A673 (cell line): ENCODE results near the gene S100A4. TPM values are rescaled to one million over a fixed set of nuclear protein-coding genes. Genes with fewer than 3 reads are reported as not detected.
"Not testable (repeated sequence)": the region's sequence is repeated elsewhere in the genome, so short reads cannot be mapped to it uniquely, and the experiment has no call there.

Experiments used
- BruUV-seq: library from RNA; stranded (reverse); fragments of 400-500 nt; replicated peaks from 2 replicates; lab custom pipeline; 2021; lab: Mats Ljungman, UMichigan
- CTCF ChIA-PET: fragments of 300-600 bp; sonication (Branson Sonifier 250); formaldehyde crosslinking; loops from one replicate; lab custom pipeline; 2022; ENCODE audit warnings: antibody characterized with exemption; lab: Charles Lee
- POLR2A ChIA-PET: fragments of 300-600 bp; sonication (Branson Sonifier 250); formaldehyde crosslinking; loops from one replicate; lab custom pipeline; 2022; ENCODE audit warnings: antibody characterized with exemption; ENCODE audit not compliant: low non-redundant PET; lab: Charles Lee
- DNase-seq: peaks from one replicate; pipeline ENCODE4 v3.0.0-alpha.2; 2015; ENCODE audit warnings: low spot score
- H3K27ac ChIP-seq: fragments of 200-600 bp; sonication (generic); 2 replicates; pipeline ENCODE4 v1.5.1; 2016; ENCODE audit warnings: mixed run types, low read depth, mild to moderate bottlenecking, mixed read lengths, antibody characterized with exemption, low read length; ENCODE audit not compliant: poor library complexity, severe bottlenecking
- H3K27me3 ChIP-seq: fragments of 200-600 bp; sonication (generic); replicated peaks from 2 replicates; pipeline ENCODE4 v1.6.1; 2017; ENCODE audit warnings: mixed run types, low read depth, mild to moderate bottlenecking, mixed read lengths, antibody characterized with exemption, low read length; ENCODE audit not compliant: insufficient read depth, poor library complexity
- H3K36me3 ChIP-seq: fragments of 200-600 bp; sonication (generic); 2 replicates; pipeline ENCODE4 v1.6.1; 2016; ENCODE audit warnings: mixed run types, mild to moderate bottlenecking, mixed read lengths, antibody characterized with exemption, low read length; ENCODE audit not compliant: insufficient read depth, poor library complexity, severe bottlenecking
- H3K4me1 ChIP-seq: fragments of 200-600 bp; sonication (generic); 2 replicates; pipeline ENCODE4 v1.6.1; 2017; ENCODE audit warnings: mixed run types, mild to moderate bottlenecking, mixed read lengths, antibody characterized with exemption, low read length; ENCODE audit not compliant: insufficient read depth, poor library complexity, severe bottlenecking
- H3K4me3 ChIP-seq: fragments of 200-600 bp; sonication (generic); 2 replicates; pipeline ENCODE4 v1.5.1; 2016; ENCODE audit warnings: low read depth, mixed run types, mild to moderate bottlenecking, mixed read lengths, low read length; ENCODE audit not compliant: poor library complexity, severe bottlenecking
- H3K9me3 ChIP-seq: fragments of 200-600 bp; sonication (generic); 2 replicates; pipeline ENCODE4 v1.6.1; 2016; ENCODE audit warnings: mixed run types, low read depth, mild to moderate bottlenecking, mixed read lengths, antibody characterized with exemption, low read length; ENCODE audit not compliant: poor library complexity, severe bottlenecking
- CTCF ChIP-seq: fragments of 300-800, 200-600 bp; sonication (generic); conservative IDR thresholded peaks from 2 replicates; pipeline ENCODE4 v1.5.1; 2017; ENCODE audit warnings: low read depth, mild to moderate bottlenecking, antibody characterized with exemption, low read length, moderate library complexity, mixed read lengths
- EZH2 ChIP-seq: fragments of 200-600 bp; sonication (generic); IDR thresholded peaks from 2 replicates; pipeline ENCODE4 v1.6.1; 2017; ENCODE audit warnings: borderline replicate concordance, low read depth, mild to moderate bottlenecking, mixed read lengths, antibody characterized with exemption, low read length; ENCODE audit not compliant: poor library complexity, severe bottlenecking
- intact Hi-C: fragments of 100-400 bp; cut with micrococcal nuclease; formaldehyde crosslinking; loops from one replicate; pipeline ENCODE4 v1.10.0; 2022; ENCODE audit not compliant: unreplicated experiment
- total RNA-seq: library from RNA; stranded (reverse); gene quantifications from 2 replicates; pipeline ENCODE4 v1.2.3, GENCODE V29; 2021

Gene S100A4
- total RNA-seq, 1 experiment from 2014 or later: 20.0 TPM

- TF ChIP-seq EZH2: no peak
- no peak for TF ChIP-seq CTCF
- Histone ChIP-seq H3K36me3 (no peaks in the 10 kb centered on the region), H3K9me3 (no peaks in the 10 kb centered on the region), H3K4me3 (no peak overlapping the region), H3K27me3 (no peaks in the 10 kb centered on the region), H3K4me1 (no peaks in the 10 kb centered on the region), H3K27ac (no peak overlapping the region)
- ChIA-PET CTCF (no interaction called here), POLR2A (no interaction called here)
- intact Hi-C loops: no loop called here
- no TSS peak for BruUV-seq
- DNase-seq: no peak
These were observed 41.7 kb upstream of the S100A4 start for GRCh38 chr1:153587314-153587713.

GRCh38 chr1:153586347-153586746 lies 40.7 kb upstream of the S100A4 start:
- ChIA-PET POLR2A (no interaction called here), CTCF (no interaction called here)
- BruUV-seq: no TSS peak
- no peak overlapping the region for H3K27ac ChIP-seq
- no peaks in the 10 kb centered on the region for H3K9me3 ChIP-seq
- no peaks in the 10 kb centered on the region for H3K4me1 ChIP-seq
- intact Hi-C loops: no loop called here
- no peaks in the 10 kb centered on the region for H3K27me3 ChIP-seq
- no peak for DNase-seq
- TF ChIP-seq EZH2: no peak
- H3K4me3 ChIP-seq: no peak overlapping the region
- H3K36me3 ChIP-seq: no peaks in the 10 kb centered on the region

- POLR2A ChIA-PET: no interaction called here
- DNase-seq: no peak
- CTCF ChIA-PET: no interaction called here
- intact Hi-C loops: no loop called here
- Histone ChIP-seq H3K9me3 (no peaks in the 10 kb centered on the region), H3K4me3 (no peak overlapping the region), H3K27me3 (no peaks in the 10 kb centered on the region), H3K36me3 (no peaks in the 10 kb centered on the region), H3K4me1 (no peaks in the 10 kb centered on the region), H3K27ac (no peak overlapping the region)
- TF ChIP-seq CTCF (no peak), EZH2 (no peak)
- no TSS peak for BruUV-seq
These were observed 39.4 kb upstream of the S100A4 start for GRCh38 chr1:153585006-153585405.

- Histone ChIP-seq H3K9me3 (no peaks in the 10 kb centered on the region), H3K36me3 (no peaks in the 10 kb centered on the region), H3K4me1 (no peaks in the 10 kb centered on the region), H3K27me3 (no peaks in the 10 kb centered on the region), H3K27ac (no peak overlapping the region), H3K4me3 (no peak overlapping the region)
- DNase-seq: no peak
- intact Hi-C loops: no loop called here
- ChIA-PET CTCF (no interaction called here), POLR2A (no interaction called here)
- no TSS peak for BruUV-seq
- TF ChIP-seq EZH2 (no peak), CTCF (no peak)
These were observed 38.4 kb upstream of the S100A4 start for GRCh38 chr1:153583976-153584375.

GRCh38 chr1:153583514-153583913 lies 37.9 kb upstream of the S100A4 start:
- BruUV-seq, H3K4me3 ChIP-seq, H3K27ac ChIP-seq, H3K27me3 ChIP-seq, POLR2A ChIA-PET, H3K36me3 ChIP-seq, CTCF ChIA-PET, H3K4me1 ChIP-seq, intact Hi-C loops, H3K9me3 ChIP-seq, DNase-seq: not testable (repeated sequence)
